Hippocampal formation (tissue), 2 donors: ENCODE data around the gene PITPNC1.
A peak's percentile ranks its signal among the peaks of the same experiment; 100 is the strongest.
"Not testable (repeated sequence)": the region's sequence is repeated elsewhere in the genome, so short reads cannot be mapped to it uniquely, and the experiment has no call there.

Source experiments
- DNase-seq, 2 donors: peaks; one replicate each; lab custom pipeline; 2025; lab: John Stamatoyannopoulos, UW

PITPNC1 gene

GRCh38 chr17:67514998-67515397, 137.9 kb downstream of the PITPNC1 start:
- DNase-seq = peak in 1 of 2 donors; percentile 10

- DNase-seq = no peak
Observed at GRCh38 chr17:67515490-67516083, 138.5 kb downstream of the PITPNC1 start.

DNA sequence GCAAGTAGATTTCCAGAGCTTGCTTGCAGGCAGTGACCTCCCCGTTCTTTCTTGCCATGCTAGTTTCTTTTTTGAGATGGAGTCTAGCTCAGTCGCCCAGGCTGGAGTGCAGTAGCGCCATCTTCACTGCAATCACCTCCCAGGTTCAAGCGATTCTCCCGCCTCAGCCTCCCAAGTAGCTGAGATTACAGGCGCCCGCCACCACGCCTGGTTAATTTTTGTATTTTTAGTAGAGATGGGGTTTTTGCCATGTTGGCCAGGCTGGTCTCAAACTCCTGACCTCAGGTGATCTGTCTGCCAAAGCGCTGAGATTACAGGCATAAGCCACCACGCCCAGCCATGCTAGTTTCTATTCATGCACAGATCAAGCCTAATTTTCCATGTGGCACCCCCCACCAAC, 139.5 kb downstream of the PITPNC1 start:
- DNase-seq = not testable (repeated sequence)

GRCh38 chr17:67517325-67517724, 140.2 kb downstream of the PITPNC1 start:
- DNase-seq = no peak

DNA sequence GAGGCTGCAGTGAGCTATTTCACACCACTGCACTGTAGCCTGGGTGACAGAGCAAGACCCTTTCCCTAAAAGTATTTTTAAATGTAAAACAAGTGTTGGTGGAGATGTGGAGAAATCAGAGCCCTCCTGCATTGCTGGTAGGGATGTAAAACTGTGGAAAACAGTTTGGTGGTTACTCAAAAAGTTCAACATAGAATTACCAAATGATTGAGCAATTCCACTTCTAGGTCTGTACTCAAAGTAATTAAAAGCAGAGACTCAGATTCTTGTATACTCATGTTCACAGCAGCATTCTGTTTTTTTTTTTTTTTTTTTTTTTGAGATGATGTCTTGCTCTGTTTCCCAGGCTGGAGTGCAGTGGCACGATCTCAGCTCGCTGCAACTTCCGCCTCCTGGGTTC, 141.8 kb downstream of the PITPNC1 start:
- no peak for DNase-seq

DNA sequence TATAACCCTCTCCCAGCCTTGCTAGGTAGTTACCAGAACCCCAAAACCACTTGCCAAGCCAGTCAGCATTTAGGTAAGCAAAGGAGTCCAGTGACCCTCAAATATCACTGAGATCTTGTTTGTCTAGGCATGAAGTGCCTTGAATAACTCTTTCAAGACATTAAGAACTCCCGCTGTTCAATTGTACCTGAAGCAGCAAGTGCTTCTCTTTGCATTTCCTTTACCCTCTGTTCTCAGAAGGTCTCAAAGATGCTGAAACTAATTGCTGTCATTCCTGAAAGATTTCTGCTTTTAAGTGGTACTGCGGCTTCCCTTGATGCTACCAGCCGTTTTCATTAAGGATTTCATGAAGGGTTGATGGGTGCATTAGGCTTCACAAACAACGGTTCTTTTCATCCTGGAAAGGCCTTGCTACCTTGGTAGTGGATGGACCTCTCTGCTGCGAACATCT, 142.7 kb downstream of the PITPNC1 start:
- DNase-seq = no peak

DNA sequence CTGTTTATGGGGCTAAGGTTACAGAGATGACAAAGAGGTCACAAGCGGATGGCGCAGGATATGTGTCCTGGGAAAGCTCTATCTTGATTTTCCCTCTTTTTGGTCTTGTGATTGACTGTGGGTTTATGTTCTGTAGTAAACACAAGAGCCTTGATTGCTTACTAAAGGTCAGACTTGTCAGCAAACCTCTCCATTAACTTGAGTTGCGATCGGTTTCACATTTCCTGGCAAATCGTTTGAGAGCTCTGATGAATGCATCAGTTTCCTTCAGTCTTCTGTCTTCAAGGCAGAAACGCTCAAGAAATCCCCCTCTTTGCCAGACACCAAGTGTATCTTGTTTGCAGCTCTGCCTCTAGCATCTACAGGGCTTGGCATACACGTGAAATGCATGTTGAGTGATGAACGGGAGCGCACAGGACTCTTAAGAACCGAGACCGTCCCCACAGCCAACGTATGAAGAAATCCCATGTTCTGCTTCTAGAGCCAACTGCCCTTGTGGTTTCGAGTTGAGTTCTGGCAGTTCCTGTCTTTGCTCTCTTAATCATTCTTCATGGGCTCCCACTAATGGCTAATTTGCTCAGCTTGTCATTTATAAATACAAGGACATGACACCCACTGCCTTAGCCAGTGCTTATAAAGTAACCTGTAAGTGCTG, 143.3 kb downstream of the PITPNC1 start:
- DNase-seq = peak in 1 of 2 donors; percentile 15

GRCh38 chr17:67520916-67521774, 144.1 kb downstream of the PITPNC1 start:
- no peak for DNase-seq

DNA sequence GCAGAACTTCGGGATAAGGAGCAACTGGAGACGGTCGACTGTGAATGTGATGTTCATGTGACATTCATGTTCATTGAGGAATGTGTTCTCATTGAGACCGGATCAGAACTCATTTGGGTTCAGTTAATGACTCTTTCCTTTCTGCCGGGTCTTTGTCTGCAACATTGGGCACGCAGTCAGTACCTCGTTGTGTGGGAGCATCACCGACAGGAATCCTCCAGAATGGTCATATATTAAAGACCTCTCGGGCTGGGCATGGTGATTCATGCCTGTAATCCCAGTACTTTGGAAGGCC, 144.6 kb downstream of the PITPNC1 start:
- no peak for DNase-seq

GRCh38 chr17:67523101-67523500, 146.0 kb downstream of the PITPNC1 start:
- no peak for DNase-seq

GRCh38 chr17:67525239-67526135, 148.4 kb downstream of the PITPNC1 start:
- DNase-seq = no peak

DNA sequence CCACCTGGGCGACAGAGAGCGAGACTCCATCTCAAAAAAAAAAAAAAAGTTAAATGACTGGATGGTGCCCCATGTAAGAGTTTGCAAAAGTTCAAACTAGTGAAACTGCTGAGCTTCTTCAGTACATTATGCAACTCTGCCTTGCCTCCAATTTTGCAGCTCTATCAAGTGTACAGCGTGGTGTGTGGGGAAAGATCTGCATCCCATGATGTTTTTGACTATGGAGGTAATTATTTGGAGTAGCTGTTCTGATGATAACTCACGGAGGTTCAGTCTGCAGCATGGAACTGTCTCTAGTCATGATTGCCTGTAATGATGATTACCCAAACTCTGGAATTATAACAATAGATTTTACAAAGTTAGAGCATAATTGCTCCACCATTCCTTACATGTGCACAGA, 149.6 kb downstream of the PITPNC1 start:
- DNase-seq = no peak

- DNase-seq = peak; percentile 63 to 71
Observed at GRCh38 chr17:67528751-67529436, 151.8 kb downstream of the PITPNC1 start.

DNA sequence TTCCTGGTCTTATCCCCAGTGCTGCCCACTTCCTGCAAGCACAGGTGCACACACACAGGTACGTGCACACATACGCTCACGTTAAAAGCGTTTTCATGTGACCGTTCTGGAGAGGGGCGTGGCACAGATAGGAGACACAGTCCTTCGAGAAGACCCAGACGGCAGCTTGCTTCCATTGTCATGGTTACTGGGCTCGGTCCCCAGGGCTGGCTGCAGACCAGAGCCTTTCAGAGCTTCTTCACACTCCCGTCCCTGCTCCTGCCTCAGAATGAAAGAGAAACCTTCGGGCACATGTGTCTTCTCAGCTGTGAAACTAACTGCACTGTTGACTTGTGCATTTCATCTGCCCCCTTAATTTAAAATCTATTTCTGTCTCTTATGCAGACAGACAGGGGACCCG, 154.2 kb downstream of the PITPNC1 start:
- DNase-seq = peak; percentile 19 to 48

- DNase-seq = peak in 1 of 2 donors; percentile 44
Observed at GRCh38 chr17:67532326-67532871, 155.3 kb downstream of the PITPNC1 start.

DNA sequence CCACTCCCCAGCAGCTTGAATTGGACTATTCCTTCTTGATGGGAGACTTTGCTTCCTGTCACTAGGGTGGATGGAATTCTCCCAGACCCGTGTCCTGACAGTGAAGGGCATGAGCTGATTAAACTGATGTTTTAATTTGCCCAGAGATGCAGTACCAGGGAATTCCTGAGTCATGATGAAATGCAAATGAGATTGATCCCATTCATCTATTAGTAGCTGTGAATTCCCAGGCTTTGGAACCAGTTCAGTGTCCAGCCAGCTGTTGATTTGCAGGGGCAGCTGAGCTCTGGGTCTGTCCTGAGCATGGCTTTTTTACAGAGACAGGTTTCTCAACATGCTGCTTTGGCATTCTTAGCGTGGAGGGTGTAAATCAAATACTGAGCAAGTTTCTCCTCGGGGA, 157.9 kb downstream of the PITPNC1 start:
- DNase-seq = no peak

DNA sequence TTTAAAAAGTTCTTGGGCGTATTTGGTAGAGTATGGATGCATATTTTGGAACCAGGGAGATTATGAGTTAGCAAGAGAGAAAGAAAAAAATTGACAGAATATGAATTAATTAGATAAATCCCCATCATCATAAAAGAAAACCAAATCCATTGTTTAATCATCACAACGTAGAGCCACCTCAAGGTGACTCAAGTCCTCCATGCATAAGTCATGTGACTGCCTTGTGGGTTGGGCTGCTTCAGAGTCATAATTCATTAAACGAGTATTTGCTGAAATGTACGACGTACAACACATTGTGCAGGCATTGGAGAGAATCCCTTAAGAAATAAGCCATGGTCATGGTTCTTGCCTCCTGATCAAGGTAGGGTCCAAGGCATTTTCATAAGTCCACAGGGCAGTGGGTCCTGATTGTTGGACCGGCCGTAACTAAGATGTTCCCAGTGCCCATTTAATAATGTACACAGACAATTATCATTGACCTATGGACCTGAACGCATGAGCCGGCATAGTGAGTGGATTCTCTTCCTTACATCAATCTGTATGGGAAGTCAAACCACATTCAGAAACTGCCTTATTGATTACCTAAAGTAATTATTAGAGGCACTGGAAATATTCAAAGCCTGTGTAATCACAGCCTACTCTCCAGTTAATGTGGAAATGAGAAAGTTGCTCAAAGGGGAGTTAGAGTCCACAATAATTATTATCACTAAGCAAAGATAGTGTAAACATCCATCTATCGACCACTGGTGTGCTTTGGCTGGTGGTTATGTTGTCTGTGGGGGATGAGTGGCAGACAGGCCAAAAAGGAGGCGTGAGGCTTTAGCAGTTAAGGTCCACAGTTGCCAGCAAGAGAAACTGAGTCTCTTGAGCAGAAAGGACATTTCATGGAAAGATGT, 165.4 kb downstream of the PITPNC1 start:
- DNase-seq = no peak

- no peak for DNase-seq
Observed at GRCh38 chr17:67544364-67544955, 167.4 kb downstream of the PITPNC1 start.
